ENCODE data around the gene VILL. TPM values are rescaled to one million over a fixed set of nuclear protein-coding genes. Genes with fewer than 3 reads are reported as not detected.
A peak's percentile ranks its signal among the peaks of the same experiment; 100 is the strongest.

Gene VILL
- total RNA-seq, 3 donors from 2014 or later: 11.0 to 17.4 (median 15.4) TPM

DNA sequence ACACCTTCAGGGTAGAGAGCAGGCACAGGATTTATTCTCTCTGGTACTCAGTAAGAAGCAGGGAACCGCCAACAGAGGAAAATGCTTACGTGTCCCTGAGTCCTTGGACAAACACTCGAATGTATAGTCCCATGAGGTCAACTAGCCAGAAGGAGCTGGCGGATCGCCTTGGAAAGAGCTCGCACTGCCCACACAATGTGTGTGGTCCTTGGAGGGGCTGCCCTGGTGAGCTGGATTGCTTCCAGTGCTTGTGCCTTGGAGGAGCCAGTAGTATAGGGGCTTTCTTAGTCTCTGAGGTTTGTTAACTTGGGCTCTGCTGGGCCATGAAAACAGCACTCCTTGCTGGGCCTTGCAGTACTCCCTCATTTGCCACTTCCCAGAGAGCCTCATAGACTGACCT lies 40.7 kb upstream of the VILL start:
- H3K27me3 ChIP-seq: no peaks in the 10 kb centered on the region
- TF ChIP-seq POLR2AphosphoS5 (IDR thresholded peaks at IDR 0.05) (no peak), POLR2A (IDR thresholded peaks at IDR 0.05) (no peak)
- TF ChIP-seq, protein P1, sequence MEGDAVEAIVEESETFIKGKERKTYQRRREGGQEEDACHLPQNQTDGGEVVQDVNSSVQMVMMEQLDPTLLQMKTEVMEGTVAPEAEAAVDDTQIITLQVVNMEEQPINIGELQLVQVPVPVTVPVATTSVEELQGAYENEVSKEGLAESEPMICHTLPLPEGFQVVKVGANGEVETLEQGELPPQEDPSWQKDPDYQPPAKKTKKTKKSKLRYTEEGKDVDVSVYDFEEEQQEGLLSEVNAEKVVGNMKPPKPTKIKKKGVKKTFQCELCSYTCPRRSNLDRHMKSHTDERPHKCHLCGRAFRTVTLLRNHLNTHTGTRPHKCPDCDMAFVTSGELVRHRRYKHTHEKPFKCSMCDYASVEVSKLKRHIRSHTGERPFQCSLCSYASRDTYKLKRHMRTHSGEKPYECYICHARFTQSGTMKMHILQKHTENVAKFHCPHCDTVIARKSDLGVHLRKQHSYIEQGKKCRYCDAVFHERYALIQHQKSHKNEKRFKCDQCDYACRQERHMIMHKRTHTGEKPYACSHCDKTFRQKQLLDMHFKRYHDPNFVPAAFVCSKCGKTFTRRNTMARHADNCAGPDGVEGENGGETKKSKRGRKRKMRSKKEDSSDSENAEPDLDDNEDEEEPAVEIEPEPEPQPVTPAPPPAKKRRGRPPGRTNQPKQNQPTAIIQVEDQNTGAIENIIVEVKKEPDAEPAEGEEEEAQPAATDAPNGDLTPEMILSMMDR (IDR thresholded peaks at IDR 0.05): no peak
- no peak for DNase-seq (ENCODE audit: low spot score in 2 of 2)
- no peaks in the 10 kb centered on the region for H3K36me3 ChIP-seq
- no peak overlapping the region for H3K4me3 ChIP-seq
- intact Hi-C loops (cut with DNase I; ENCODE audit: low total_unique reads): no loop called here
- peaks cover 17 to 19% of the 10 kb centered on the region in 2 donors for H3K4me1 ChIP-seq
- H3K27ac ChIP-seq: peak overlapping the region; percentile 2 to 27
- no peaks in the 10 kb centered on the region for H3K9me3 ChIP-seq

GRCh38 chr3:37952564-37952963 lies 38.0 kb upstream of the VILL start:
- TF ChIP-seq POLR2AphosphoS5 (IDR thresholded peaks at IDR 0.05): no peak
- TF ChIP-seq, protein P1 (IDR thresholded peaks at IDR 0.05): no peak
- TF ChIP-seq POLR2A (IDR thresholded peaks at IDR 0.05): no peak
- intact Hi-C loops (cut with DNase I; ENCODE audit: low total_unique reads): no loop called here
- no peak overlapping the region for H3K4me3 ChIP-seq
- no peaks in the 10 kb centered on the region for H3K9me3 ChIP-seq
- DNase-seq (ENCODE audit: low spot score in 2 of 2): no peak
- H3K27me3 ChIP-seq: no peaks in the 10 kb centered on the region
- no peak overlapping the region for H3K27ac ChIP-seq
- H3K4me1 ChIP-seq: no peaks in the 10 kb centered on the region
- H3K36me3 ChIP-seq: no peaks in the 10 kb centered on the region

GRCh38 chr3:37953226-37953625 lies 37.4 kb upstream of the VILL start:
- H3K27me3 ChIP-seq: no peaks in the 10 kb centered on the region
- no peak overlapping the region for H3K4me3 ChIP-seq
- H3K36me3 ChIP-seq: no peaks in the 10 kb centered on the region
- TF ChIP-seq POLR2A (IDR thresholded peaks at IDR 0.05) (no peak), POLR2AphosphoS5 (IDR thresholded peaks at IDR 0.05) (no peak)
- TF ChIP-seq, protein P1 (IDR thresholded peaks at IDR 0.05): no peak
- DNase-seq (ENCODE audit: low spot score in 2 of 2): no peak
- intact Hi-C loops (cut with DNase I; ENCODE audit: low total_unique reads): no loop called here
- H3K27ac ChIP-seq: no peak overlapping the region
- no peaks in the 10 kb centered on the region for H3K4me1 ChIP-seq
- no peaks in the 10 kb centered on the region for H3K9me3 ChIP-seq

- intact Hi-C loops (cut with DNase I; ENCODE audit: low total_unique reads): no loop called here
- no peak for DNase-seq (ENCODE audit: low spot score in 2 of 2)
Observed at GRCh38 chr3:37953707-37954394, 36.7 kb upstream of the VILL start.

DNA sequence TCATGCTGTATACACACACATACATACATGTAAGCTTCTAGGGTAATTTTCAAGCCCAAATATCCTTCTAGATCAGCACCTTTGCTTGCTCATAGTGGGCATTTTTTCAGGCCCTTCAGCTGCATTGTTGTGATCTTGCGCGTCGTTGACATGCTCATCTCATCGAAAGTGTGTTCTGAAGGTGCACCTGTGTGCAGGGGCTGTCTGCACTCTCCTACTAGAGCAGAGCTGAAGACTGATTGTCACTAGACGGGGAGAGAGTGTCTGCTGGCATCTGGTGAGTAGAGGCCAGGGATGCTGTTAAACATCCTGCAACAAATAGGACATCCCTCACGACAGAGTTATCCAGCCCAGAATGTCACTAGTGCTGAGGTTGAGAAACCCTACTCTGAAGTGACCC lies 35.7 kb upstream of the VILL start:
- intact Hi-C loops (cut with DNase I; ENCODE audit: low total_unique reads): no loop called here
- Histone ChIP-seq H3K4me3 (no peak overlapping the region), H3K36me3 (no peaks in the 10 kb centered on the region), H3K27me3 (no peaks in the 10 kb centered on the region), H3K27ac (no peak overlapping the region), H3K4me1 (no peaks in the 10 kb centered on the region), H3K9me3 (no peaks in the 10 kb centered on the region)
- TF ChIP-seq POLR2A (IDR thresholded peaks at IDR 0.05) (no peak), POLR2AphosphoS5 (IDR thresholded peaks at IDR 0.05) (no peak)
- TF ChIP-seq, protein P1 (IDR thresholded peaks at IDR 0.05): no peak
- no peak for DNase-seq (ENCODE audit: low spot score in 2 of 2)

More at GRCh38 chr3:37953707-37954394, 36.7 kb upstream of the VILL start:
- H3K27me3 ChIP-seq: no peaks in the 10 kb centered on the region
- no peak overlapping the region for H3K4me3 ChIP-seq
- no peak overlapping the region for H3K27ac ChIP-seq
- TF ChIP-seq, protein P1 (IDR thresholded peaks at IDR 0.05): no peak
- no peak for TF ChIP-seq POLR2AphosphoS5 (IDR thresholded peaks at IDR 0.05)
- no peak for TF ChIP-seq POLR2A (IDR thresholded peaks at IDR 0.05)
- H3K36me3 ChIP-seq: no peaks in the 10 kb centered on the region
- H3K9me3 ChIP-seq: no peaks in the 10 kb centered on the region
- H3K4me1 ChIP-seq: no peaks in the 10 kb centered on the region
